Lower leg skin (tissue), 4 donors: Measurements from ENCODE around the gene ATP2B3. TPM values are rescaled to one million over a fixed set of nuclear protein-coding genes. Genes with fewer than 3 reads are reported as not detected.

Source experiments
- DNase-seq, 2 donors: peaks; one replicate each; pipeline ENCODE4 v3.0.0-alpha.2; 2019; ENCODE audit warnings: low spot score in 2 of 2
- H3K4me3 ChIP-seq: fragments of 200-600 bp; sonication (generic); 2 replicates; pipeline ENCODE4 v1.5.1; 2017; ENCODE audit warnings: mild to moderate bottlenecking, low read depth; ENCODE audit not compliant: poor library complexity, severe bottlenecking
- POLR2A ChIP-seq, 2 donors: fragments of 450-650 bp; IDR thresholded peaks; one replicate each; pipeline ENCODE4 v1.6.1; 2016 to 2017; ENCODE audit warnings: antibody characterized with exemption in 2 of 2, mild to moderate bottlenecking in 1 of 2, moderate library complexity in 1 of 2
- WGBS, 2 donors: methylation state at CpG; one replicate each; pipeline ENCODE4 v1.1.5; 2018; 5-methylcytosine and 5-hydroxymethylcytosine counted together
- intact Hi-C: fragments of 100-400 bp; cut with DNase I; formaldehyde crosslinking; loops from one replicate; pipeline ENCODE4 v1.15.0; 2023; ENCODE audit warnings: low total_unique reads
- total RNA-seq, 4 donors: library from RNA; depleted of rRNA; stranded (reverse); fragments of >200 nt; gene quantifications; one replicate each; pipeline ENCODE4 v1.1.0, GENCODE V29; 2016
- TF ChIP-seq, protein P1 (sequence below), 3 donors: fragments of 450-650 bp; IDR thresholded peaks; one replicate each; pipeline ENCODE4 v1.5.1; 2016; ENCODE audit warnings: antibody characterized with exemption in 3 of 3, mild to moderate bottlenecking in 3 of 3, moderate library complexity in 2 of 3

ATP2B3 gene
- total RNA-seq, 4 donors from 2014 or later, result 0.07 TPM; not detected in 3

DNA sequence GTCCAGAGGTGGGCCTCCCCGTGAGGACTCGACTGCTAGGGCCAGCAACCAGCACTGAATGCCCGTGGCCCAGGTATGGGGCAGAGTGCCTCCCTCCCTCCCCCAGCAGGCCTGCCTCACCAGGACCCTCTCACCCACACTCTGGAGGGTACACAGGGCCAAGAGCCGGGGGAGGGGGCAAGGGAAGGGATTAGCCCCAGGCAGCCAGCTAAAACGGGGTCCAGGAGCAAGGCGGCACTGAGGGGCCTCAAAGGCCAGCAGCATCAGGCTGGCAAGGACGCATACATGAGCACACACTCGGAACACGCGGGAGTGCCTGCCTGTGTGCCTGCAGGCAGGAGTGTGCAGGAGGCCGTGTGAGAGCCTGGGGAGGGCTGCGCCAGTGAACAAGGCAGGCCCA is 111.2 kb downstream of the ATP2B3 start:
- intact Hi-C loops, result loop anchor here (10.0 kb wide), 1 partner anchor 234 kb away; no protein-coding TSS in a partner anchor
- 83 to 86% methylated on average over 4 to 12 of the region's 12 CpGs for WGBS, 2 donors
- TF ChIP-seq, protein P1, sequence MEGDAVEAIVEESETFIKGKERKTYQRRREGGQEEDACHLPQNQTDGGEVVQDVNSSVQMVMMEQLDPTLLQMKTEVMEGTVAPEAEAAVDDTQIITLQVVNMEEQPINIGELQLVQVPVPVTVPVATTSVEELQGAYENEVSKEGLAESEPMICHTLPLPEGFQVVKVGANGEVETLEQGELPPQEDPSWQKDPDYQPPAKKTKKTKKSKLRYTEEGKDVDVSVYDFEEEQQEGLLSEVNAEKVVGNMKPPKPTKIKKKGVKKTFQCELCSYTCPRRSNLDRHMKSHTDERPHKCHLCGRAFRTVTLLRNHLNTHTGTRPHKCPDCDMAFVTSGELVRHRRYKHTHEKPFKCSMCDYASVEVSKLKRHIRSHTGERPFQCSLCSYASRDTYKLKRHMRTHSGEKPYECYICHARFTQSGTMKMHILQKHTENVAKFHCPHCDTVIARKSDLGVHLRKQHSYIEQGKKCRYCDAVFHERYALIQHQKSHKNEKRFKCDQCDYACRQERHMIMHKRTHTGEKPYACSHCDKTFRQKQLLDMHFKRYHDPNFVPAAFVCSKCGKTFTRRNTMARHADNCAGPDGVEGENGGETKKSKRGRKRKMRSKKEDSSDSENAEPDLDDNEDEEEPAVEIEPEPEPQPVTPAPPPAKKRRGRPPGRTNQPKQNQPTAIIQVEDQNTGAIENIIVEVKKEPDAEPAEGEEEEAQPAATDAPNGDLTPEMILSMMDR (IDR thresholded peaks at IDR 0.05), result no peak
- TF ChIP-seq POLR2A (IDR thresholded peaks at IDR 0.05), result no peak
- DNase-seq, result no peak
- H3K4me3 ChIP-seq, result no peak overlapping the region

DNA sequence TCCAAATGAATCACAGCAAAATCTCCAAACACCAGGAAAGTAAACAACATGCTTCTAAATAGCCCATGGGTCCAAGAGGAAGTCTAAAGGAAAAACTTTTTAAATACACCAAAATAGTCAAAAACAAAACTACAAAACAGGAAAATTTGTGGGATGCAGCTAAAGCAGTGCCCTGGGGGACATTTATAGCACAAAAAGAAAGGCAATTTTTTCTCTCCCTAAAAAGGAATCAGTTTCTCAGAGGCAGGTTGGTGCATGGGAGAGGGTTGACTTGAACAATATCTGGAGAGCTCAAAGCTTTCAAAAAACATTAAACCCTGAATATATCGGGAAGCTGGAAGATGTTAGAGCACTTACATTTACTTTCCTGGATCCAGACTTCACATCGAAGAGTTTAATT is 113.9 kb downstream of the ATP2B3 start:
- intact Hi-C loops, result no loop called here
- no peak for TF ChIP-seq POLR2A (IDR thresholded peaks at IDR 0.05)
- TF ChIP-seq, protein P1 (IDR thresholded peaks at IDR 0.05), result no peak
- no peak overlapping the region for H3K4me3 ChIP-seq
- no peak for DNase-seq
- 91 to 100% methylated on average over 2 of the region's 2 CpGs for WGBS, 2 donors

GRCh38 chrX:153631907-153632594 is 114.6 kb downstream of the ATP2B3 start:
- 94% methylated on average over 10 to 15 of the region's 19 CpGs for WGBS, 2 donors
- intact Hi-C loops, result no loop called here
- no peak for TF ChIP-seq POLR2A (IDR thresholded peaks at IDR 0.05)
- TF ChIP-seq, protein P1 (IDR thresholded peaks at IDR 0.05), result no peak
- DNase-seq, result no peak
- no peak overlapping the region for H3K4me3 ChIP-seq

Other genes starting within 250 kb of the ATP2B3 start
- gene PNMA6F, start 195.9 kb upstream of the ATP2B3 start, total RNA-seq, result not detected
- gene ZNF275, start 183.5 kb upstream of the ATP2B3 start, total RNA-seq, result 1 to 10 TPM; 1.0 to 4.7 (median 2.7) TPM
- gene PNMA6E, start 116.3 kb upstream of the ATP2B3 start, total RNA-seq, result under 1 TPM in 2 of 4 donors, not detected in 2; 0.13 to 0.20 TPM
- under 1 TPM in 3 of 4 donors, not detected in 1; 0.08 to 0.68 (median 0.20) TPM for gene ZFP92, start 106.2 kb upstream of the ATP2B3 start, total RNA-seq
- 100 to 1,000 TPM in 2 of 4 donors, 10 to 100 TPM in 2; 76.4 to 129 (median 112) TPM for gene TREX2, start 71.6 kb upstream of the ATP2B3 start, total RNA-seq
- 10 to 100 TPM in 3 of 4 donors, 1 to 10 TPM in 1; 2.7 to 24.2 (median 13.6) TPM for gene HAUS7, start 47.1 kb upstream of the ATP2B3 start, total RNA-seq
- 10 to 100 TPM; 18.1 to 34.2 (median 22.8) TPM for gene BGN, start 22.7 kb upstream of the ATP2B3 start, total RNA-seq
- gene CCNQ, start 81.5 kb downstream of the ATP2B3 start, total RNA-seq, result 10 to 100 TPM; 20.7 to 35.7 (median 28.5) TPM
- gene DUSP9, start 129.6 kb downstream of the ATP2B3 start, total RNA-seq, result under 1 TPM in 2 of 4 donors, not detected in 2; 0.13 to 0.20 TPM
- gene PNCK, start 156.2 kb downstream of the ATP2B3 start, total RNA-seq, result 1 to 10 TPM in 3 of 4 donors, under 1 TPM in 1; 0.76 to 6.7 (median 2.1) TPM
- 10 to 100 TPM; 26.5 to 43.5 (median 34.5) TPM for gene SLC6A8, start 170.3 kb downstream of the ATP2B3 start, total RNA-seq
- 100 to 1,000 TPM; 139 to 210 (median 169) TPM for gene BCAP31, start 206.7 kb downstream of the ATP2B3 start, total RNA-seq
- gene ABCD1, start 207.2 kb downstream of the ATP2B3 start, total RNA-seq, result 1 to 10 TPM; 5.0 to 9.3 (median 7.4) TPM
- 10 to 100 TPM; 10.9 to 21.9 (median 12.3) TPM for gene PLXNB3, start 246.6 kb downstream of the ATP2B3 start, total RNA-seq